GM18517 (cell line): ENCODE results near the gene SMIM35.
"Not testable (repeated sequence)": the region's sequence is repeated elsewhere in the genome, so short reads cannot be mapped to it uniquely, and the experiment has no call there.

ENCODE experiments used
- ATAC-seq: cut with Tn5 transposase; IDR thresholded peaks from one replicate; pipeline ENCODE4 v1.9.1; 2021; ENCODE audit warnings: mild to moderate bottlenecking, moderate library complexity; ENCODE audit not compliant: unreplicated experiment

Gene SMIM35

GRCh38 chr11:118082880-118083552, 3.7 kb downstream of the SMIM35 start:
- no peak for ATAC-seq

GRCh38 chr11:118081241-118081958, 5.4 kb downstream of the SMIM35 start:
- ATAC-seq: no peak

- ATAC-seq: no peak
Measured at GRCh38 chr11:118080296-118080695, 6.5 kb downstream of the SMIM35 start.

- ATAC-seq: no peak
Measured at GRCh38 chr11:118079491-118079890, 7.3 kb downstream of the SMIM35 start.

- ATAC-seq: no peak
Measured at GRCh38 chr11:118078911-118079411, 7.8 kb downstream of the SMIM35 start.

- no peak for ATAC-seq
Measured at GRCh38 chr11:118076754-118077281, 9.9 kb downstream of the SMIM35 start, which contains the start of gene TMPRSS4. Gene TMPRSS4 (plus strand): TSS chr11:118077078. CDS start chr11:118077303, 225 bp downstream.

- no peak for ATAC-seq
Measured at GRCh38 chr11:118074785-118075184, 12.0 kb downstream of the SMIM35 start.

- no peak for ATAC-seq
Measured at GRCh38 chr11:118074091-118074685, 12.6 kb downstream of the SMIM35 start.

GRCh38 chr11:118073554-118073953, 13.2 kb downstream of the SMIM35 start:
- ATAC-seq: no peak

GRCh38 chr11:118071416-118072030, 15.2 kb downstream of the SMIM35 start:
- no peak for ATAC-seq

GRCh38 chr11:118068945-118069612, 17.7 kb downstream of the SMIM35 start:
- no peak for ATAC-seq

- ATAC-seq: no peak
Measured at GRCh38 chr11:118068206-118068944, 18.4 kb downstream of the SMIM35 start.

- ATAC-seq: no peak
Measured at GRCh38 chr11:118067006-118067405, 19.8 kb downstream of the SMIM35 start.

- no peak for ATAC-seq
Measured at GRCh38 chr11:118065384-118065783, 21.4 kb downstream of the SMIM35 start.

GRCh38 chr11:118064956-118065355, 21.8 kb downstream of the SMIM35 start:
- no peak for ATAC-seq

GRCh38 chr11:118062631-118063030, 24.1 kb downstream of the SMIM35 start:
- not testable (repeated sequence) for ATAC-seq

- not testable (repeated sequence) for ATAC-seq
Measured at GRCh38 chr11:118062181-118062580, 24.6 kb downstream of the SMIM35 start.

GRCh38 chr11:118061586-118062125, 25.1 kb downstream of the SMIM35 start:
- no peak for ATAC-seq

GRCh38 chr11:118060869-118061268, 25.9 kb downstream of the SMIM35 start:
- ATAC-seq: no peak
